Measurements from ENCODE around the gene TLR10.

The TLR10 gene

DNA sequence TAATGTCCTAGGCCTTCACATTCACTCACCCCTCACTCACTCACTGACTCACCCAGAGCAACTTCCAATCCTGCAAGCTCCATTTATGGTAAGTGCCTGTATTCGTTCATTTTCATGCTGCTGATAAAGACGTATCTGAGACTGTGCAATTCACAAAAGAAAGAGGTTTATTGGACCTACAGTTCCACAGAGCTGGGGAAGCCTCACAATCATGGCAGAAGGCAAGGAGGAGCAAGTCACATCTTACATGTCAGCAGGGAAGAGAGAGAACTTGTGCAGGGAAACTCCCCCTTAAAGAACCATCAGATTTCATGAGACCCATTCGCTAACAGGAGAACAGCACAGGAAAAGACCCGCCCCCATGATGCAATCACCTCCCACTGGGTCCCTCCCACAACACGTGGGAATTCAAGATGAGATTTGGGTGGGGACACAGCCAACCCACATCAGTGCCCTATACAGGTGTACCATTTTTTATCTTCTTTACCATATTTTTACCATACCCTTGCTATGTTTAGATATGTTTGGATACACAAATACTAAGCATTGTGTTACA is 40.0 kb upstream of the TLR10 start:
- Histone ChIP-seq H3K36me3 (no peaks in the 10 kb centered on the region), H3K27ac (no peak overlapping the region), H3K4me3 (no peak overlapping the region), H3K4me1 (no peaks in the 10 kb centered on the region), H3K27me3 (no peaks in the 10 kb centered on the region), H3K9me3 (no peaks in the 10 kb centered on the region)
- DNase-seq: no peak
- intact Hi-C loops (cut with DNase I; ENCODE audit: low total_unique reads): no loop called here
- TF ChIP-seq CTCF (IDR thresholded peaks at IDR 0.05): no peak

- Histone ChIP-seq H3K27me3 (no peaks in the 10 kb centered on the region), H3K9me3 (no peaks in the 10 kb centered on the region), H3K36me3 (no peaks in the 10 kb centered on the region), H3K4me1 (no peaks in the 10 kb centered on the region), H3K27ac (no peak overlapping the region), H3K4me3 (no peak overlapping the region)
- DNase-seq: no peak
- TF ChIP-seq CTCF (IDR thresholded peaks at IDR 0.05): no peak
- intact Hi-C loops (cut with DNase I; ENCODE audit: low total_unique reads): no loop called here
Measured at GRCh38 chr4:38821739-38822138, 38.9 kb upstream of the TLR10 start.

DNA sequence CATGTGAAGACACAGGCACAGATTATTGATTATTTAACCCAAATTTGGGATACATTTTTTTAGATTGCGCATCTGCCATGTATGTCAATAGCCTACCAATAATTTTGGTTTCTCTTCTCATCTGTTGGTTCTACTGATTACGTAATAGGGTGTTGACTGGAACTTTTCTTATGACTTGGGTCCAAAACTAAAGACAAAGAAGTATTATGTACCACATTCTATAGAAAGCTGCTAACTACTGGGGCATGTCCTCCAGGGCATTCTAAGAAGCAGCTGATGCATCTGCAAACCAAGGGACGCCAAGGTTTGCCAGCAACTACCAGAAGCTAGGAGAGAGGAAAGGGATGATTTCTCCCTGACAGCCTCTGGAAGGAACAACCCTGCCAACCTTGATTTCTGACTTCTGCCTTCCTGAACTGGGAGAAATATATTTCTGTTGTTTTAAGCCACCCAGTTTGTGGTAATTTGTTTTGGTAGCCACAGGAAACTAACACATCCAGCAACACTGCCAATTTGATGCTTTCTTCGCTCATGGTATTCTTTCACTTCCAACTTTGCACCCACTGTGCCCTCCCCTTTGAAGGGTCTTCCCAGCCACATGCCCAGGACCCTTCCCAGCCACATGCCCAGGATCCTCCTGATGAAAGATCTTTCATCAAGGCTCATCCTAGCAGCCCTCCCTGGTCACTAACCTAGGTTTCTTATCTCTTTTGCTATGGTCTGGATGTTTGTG is 37.7 kb upstream of the TLR10 start:
- Histone ChIP-seq H3K27ac (no peak overlapping the region), H3K9me3 (no peaks in the 10 kb centered on the region), H3K4me3 (no peak overlapping the region), H3K27me3 (no peaks in the 10 kb centered on the region), H3K36me3 (no peaks in the 10 kb centered on the region), H3K4me1 (no peaks in the 10 kb centered on the region)
- no peak for DNase-seq
- no peak for TF ChIP-seq CTCF (IDR thresholded peaks at IDR 0.05)
- intact Hi-C loops (cut with DNase I; ENCODE audit: low total_unique reads): no loop called here

GRCh38 chr4:38819569-38819968 is 36.8 kb upstream of the TLR10 start:
- intact Hi-C loops (cut with DNase I; ENCODE audit: low total_unique reads): no loop called here
- Histone ChIP-seq H3K9me3 (peaks cover 0 to 4% (median 0%) of the 10 kb centered on the region in 3 donors), H3K36me3 (no peaks in the 10 kb centered on the region), H3K4me3 (no peak overlapping the region), H3K4me1 (no peaks in the 10 kb centered on the region), H3K27ac (no peak overlapping the region), H3K27me3 (no peaks in the 10 kb centered on the region)
- TF ChIP-seq CTCF (IDR thresholded peaks at IDR 0.05): no peak
- DNase-seq: no peak

DNA sequence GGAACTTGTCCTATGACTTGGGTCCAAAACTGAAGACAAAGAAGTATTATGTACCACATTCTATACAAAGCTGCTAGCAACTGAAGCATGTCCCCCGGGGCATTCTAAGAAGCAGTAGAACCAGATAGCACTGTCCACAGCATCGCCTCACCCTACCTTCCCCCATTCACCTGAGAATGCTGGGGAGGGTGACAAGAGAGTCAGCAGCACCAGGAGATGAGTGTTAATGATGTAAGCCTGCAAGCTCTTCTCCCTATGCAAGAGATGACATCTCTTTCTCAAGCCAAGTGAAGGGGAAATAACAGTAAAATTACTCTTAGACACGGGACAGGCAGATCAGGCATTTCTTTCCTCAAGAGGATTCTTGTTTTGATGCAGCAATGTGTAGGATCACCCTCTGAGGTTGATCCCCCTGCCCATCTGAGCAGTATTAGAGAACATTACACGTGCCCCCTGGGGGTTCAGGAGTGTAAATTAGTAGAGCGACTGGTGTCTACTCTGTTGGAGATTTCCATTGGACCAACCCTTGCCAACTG is 35.7 kb upstream of the TLR10 start:
- DNase-seq: no peak
- Histone ChIP-seq H3K4me1 (no peaks in the 10 kb centered on the region), H3K27ac (no peak overlapping the region), H3K27me3 (no peaks in the 10 kb centered on the region), H3K9me3 (peaks cover 0 to 4% (median 0%) of the 10 kb centered on the region in 3 donors), H3K4me3 (no peak overlapping the region), H3K36me3 (no peaks in the 10 kb centered on the region)
- intact Hi-C loops (cut with DNase I; ENCODE audit: low total_unique reads): no loop called here
- no peak for TF ChIP-seq CTCF (IDR thresholded peaks at IDR 0.05)

All from tibial artery (tissue), 4 donors.